ENCODE results near the gene ELN. TPM values are rescaled to one million over a fixed set of nuclear protein-coding genes. Genes with fewer than 3 reads are reported as not detected.

ELN gene
- polyA plus RNA-seq, 1 experiment: 619 TPM

DNA sequence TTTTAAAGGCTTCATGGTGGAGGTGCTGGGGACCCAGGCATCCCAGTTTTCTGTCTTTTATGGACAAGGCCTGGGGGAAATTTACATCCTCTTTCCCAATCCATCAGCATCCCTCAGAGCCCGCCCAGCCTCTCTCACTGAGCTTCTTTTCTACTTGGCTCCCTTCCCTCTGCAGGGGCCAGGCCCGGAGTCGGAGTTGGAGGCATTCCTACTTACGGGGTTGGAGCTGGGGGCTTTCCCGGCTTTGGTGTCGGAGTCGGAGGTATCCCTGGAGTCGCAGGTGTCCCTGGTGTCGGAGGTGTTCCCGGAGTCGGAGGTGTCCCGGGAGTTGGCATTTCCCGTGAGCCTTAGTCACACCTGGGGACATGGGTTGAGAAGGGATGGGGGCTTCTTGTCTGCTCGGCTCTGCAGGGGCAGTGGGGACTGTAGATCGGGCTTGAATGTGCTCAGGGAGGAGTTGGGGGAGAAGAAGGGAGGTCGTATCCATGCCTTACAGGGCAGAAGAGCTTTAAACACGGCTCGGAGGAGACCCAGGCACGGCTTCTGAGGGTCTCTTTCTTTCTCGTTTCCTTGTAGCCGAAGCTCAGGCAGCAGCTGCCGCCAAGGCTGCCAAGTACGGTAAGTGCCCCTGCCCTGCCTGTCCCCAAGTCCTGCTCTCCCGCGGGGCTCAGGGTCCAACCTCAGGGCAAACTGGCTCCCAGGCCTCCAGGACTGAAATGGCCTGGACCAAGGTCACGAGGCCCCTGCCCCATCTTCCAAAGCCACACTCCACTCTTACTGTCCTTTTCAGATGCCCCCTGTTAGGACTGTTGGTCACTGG is 28.3 kb downstream of the ELN start:
- CTCF ChIA-PET: interaction anchor here (2.9 kb wide), 1 partner anchor 30 kb away, joined by 10 read pairs; no protein-coding TSS in a partner anchor
- TF ChIP-seq, protein P1, sequence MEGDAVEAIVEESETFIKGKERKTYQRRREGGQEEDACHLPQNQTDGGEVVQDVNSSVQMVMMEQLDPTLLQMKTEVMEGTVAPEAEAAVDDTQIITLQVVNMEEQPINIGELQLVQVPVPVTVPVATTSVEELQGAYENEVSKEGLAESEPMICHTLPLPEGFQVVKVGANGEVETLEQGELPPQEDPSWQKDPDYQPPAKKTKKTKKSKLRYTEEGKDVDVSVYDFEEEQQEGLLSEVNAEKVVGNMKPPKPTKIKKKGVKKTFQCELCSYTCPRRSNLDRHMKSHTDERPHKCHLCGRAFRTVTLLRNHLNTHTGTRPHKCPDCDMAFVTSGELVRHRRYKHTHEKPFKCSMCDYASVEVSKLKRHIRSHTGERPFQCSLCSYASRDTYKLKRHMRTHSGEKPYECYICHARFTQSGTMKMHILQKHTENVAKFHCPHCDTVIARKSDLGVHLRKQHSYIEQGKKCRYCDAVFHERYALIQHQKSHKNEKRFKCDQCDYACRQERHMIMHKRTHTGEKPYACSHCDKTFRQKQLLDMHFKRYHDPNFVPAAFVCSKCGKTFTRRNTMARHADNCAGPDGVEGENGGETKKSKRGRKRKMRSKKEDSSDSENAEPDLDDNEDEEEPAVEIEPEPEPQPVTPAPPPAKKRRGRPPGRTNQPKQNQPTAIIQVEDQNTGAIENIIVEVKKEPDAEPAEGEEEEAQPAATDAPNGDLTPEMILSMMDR (IDR thresholded peaks at IDR 0.05; ENCODE audit: insufficient read depth, low read depth, low read length): no peak
- H3K27me3 ChIP-seq (ENCODE audit: control insufficient read depth, insufficient read depth, low read length): no peaks in the 10 kb centered on the region
- POLR2A ChIA-PET: no interaction called here
- no peak overlapping the region for H3K4me3 ChIP-seq (ENCODE audit: low read depth, low read length)
- no peak for DNase-seq (ENCODE audit: low read depth)
- peaks cover 11% of the 10 kb centered on the region for H3K36me3 ChIP-seq (ENCODE audit: control insufficient read depth, insufficient read depth, low read length)

DNA sequence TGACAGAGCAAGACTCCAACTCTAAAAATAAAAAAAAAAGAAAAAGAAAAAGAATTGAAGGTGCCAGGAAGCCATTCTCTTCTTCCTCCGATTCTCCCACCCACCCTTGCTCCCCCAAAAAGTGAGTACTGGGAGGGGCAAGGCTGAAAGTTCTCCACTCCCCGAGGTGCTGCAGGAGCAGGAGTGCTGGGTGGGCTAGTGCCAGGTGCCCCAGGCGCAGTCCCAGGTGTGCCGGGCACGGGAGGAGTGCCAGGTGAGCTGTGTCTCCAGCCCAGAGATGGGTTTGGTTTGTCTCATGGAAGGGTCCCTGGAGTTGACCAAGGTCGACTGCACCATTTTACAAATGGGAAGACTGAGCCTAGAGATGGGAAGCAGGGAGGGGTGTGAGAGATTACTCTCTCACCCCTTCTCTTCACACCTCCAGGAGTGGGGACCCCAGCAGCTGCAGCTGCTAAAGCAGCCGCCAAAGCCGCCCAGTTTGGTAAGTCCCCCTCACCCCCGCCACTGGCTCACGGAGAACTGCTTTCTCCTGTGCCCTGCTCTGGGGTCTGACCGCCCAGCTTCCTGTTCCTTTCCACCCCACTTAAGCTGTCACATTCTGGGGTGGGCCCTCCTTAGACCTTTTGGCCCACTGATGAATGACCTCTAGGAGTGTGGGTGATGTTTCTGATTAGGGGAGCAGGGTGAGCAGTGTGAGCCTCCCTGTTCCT is 29.4 kb downstream of the ELN start:
- Histone ChIP-seq H3K4me3 (ENCODE audit: low read depth, low read length) (no peak overlapping the region), H3K27me3 (ENCODE audit: control insufficient read depth, insufficient read depth, low read length) (no peaks in the 10 kb centered on the region), H3K36me3 (ENCODE audit: control insufficient read depth, insufficient read depth, low read length) (peaks cover 11% of the 10 kb centered on the region)
- no peak for DNase-seq (ENCODE audit: low read depth)
- ChIA-PET POLR2A (interaction anchor here (0.7 kb wide), 1 partner anchor 22 kb away, joined by 4 read pairs; no protein-coding TSS in a partner anchor), CTCF (interaction anchor here (0.6 to 2.9 kb wide), 3 partner anchors 10 to 31 kb away, joined by 3 to 10 read pairs (median 4); no protein-coding TSS in a partner anchor)
- TF ChIP-seq, protein P1 (IDR thresholded peaks at IDR 0.05; ENCODE audit: insufficient read depth, low read depth, low read length): no peak

DNA sequence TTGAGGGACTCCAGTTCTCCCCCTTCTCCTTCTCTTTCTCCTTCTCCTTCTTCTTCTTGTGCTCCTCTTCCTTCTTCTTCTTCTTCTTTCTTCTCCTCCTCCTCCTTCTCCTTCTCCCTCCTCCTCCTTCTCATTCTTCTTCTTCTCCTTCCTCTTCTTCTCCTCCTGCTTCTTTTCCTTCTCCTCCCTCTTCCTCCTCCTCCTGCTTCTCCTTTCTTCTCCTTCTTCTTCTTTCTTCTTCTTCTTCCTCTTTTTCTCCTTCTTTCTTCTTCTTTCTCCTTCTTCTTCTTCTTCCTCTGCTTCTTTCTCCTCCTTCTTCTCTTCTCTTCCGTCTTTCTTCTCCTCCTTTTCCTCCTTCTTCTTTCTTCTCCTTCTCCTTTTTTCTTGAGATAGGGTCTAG is 30.0 kb downstream of the ELN start:
- CTCF ChIA-PET: interaction anchor here (1.0 to 2.1 kb wide), 2 partner anchors 22 to 31 kb away, joined by 4 to 10 read pairs; no protein-coding TSS in a partner anchor
- no peak for DNase-seq (ENCODE audit: low read depth)
- Histone ChIP-seq H3K4me3 (ENCODE audit: low read depth, low read length) (no peak overlapping the region), H3K27me3 (ENCODE audit: control insufficient read depth, insufficient read depth, low read length) (no peaks in the 10 kb centered on the region), H3K36me3 (ENCODE audit: control insufficient read depth, insufficient read depth, low read length) (peaks cover 9% of the 10 kb centered on the region)
- POLR2A ChIA-PET: interaction anchor here (0.7 kb wide), 1 partner anchor 21 kb away, joined by 4 read pairs; no protein-coding TSS in a partner anchor
- TF ChIP-seq, protein P1 (IDR thresholded peaks at IDR 0.05; ENCODE audit: insufficient read depth, low read depth, low read length): no peak

DNA sequence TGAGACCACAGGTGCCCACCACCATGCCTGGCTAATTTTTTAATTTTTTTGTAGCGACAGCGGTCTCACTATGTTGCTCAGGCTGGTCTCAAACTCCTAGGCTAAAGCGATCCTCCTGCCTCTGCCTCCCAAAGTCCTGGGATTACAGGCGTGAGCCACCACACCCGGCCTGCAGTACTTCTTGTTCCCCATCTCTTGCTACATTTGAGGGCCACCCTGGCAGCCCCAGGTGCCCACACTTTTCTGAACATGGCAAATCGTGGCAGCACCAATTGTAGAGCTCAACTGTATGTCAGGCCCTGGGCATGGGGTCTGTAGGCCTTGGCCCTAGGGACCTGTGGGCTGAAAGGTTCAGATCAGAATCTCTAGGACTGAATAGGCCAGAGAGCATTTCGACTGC is 30.5 kb downstream of the ELN start:
- POLR2A ChIA-PET: no interaction called here

More for the DNA sequence above, 30.5 kb downstream of the ELN start:
- Histone ChIP-seq H3K27me3 (ENCODE audit: control insufficient read depth, insufficient read depth, low read length) (no peaks in the 10 kb centered on the region), H3K4me3 (ENCODE audit: low read depth, low read length) (no peak overlapping the region), H3K36me3 (ENCODE audit: control insufficient read depth, insufficient read depth, low read length) (peaks cover 11% of the 10 kb centered on the region)
- no peak for DNase-seq (ENCODE audit: low read depth)
- TF ChIP-seq, protein P1 (IDR thresholded peaks at IDR 0.05; ENCODE audit: insufficient read depth, low read depth, low read length): no peak
- CTCF ChIA-PET: interaction anchor here (2.1 to 2.3 kb wide), 2 partner anchors 32 to 342 kb away, joined by 6 to 10 read pairs; no protein-coding TSS in a partner anchor
